Fibroblast of skin of abdomen (primary cell): ENCODE results near the gene ZBTB1.

Experiments used
- DNase-seq: peaks from one replicate; pipeline ENCODE4 v3.0.0-alpha.2; 2013

Gene ZBTB1

DNA sequence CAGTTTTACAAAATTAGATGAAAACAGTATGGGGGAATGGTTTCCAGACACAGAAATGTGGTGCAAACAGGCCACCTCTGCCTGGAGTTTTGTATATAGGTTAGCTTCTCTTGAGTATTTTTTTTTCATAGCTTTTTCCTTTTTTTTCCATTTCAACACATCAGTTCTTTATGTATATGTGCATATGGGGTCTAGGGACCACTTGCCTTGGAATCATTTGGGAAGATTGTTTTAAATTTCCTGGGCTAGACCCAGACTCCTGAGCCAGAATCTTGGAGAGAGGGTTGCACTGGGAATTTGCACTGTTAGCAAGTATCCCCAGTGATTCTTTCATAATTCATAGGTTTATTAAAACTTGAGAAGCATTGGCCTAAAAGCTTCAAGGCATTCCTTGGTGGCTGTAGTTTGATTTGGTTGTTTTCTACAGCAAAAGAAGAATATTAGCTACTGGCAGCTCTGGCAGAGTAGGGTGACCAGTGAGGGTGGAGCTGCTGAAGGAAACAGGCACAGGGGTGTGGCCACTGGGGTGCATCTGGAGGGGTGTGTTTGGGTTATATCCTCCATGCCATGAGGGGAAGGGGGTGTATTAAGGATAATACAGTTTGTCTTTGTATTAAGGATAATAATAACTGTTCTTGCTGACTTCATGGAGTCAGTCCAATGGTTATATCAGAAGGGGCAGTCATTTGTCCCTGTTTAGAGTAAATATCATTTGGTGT is 68.0 kb downstream of the ZBTB1 start:
- DNase-seq = no peak

DNA sequence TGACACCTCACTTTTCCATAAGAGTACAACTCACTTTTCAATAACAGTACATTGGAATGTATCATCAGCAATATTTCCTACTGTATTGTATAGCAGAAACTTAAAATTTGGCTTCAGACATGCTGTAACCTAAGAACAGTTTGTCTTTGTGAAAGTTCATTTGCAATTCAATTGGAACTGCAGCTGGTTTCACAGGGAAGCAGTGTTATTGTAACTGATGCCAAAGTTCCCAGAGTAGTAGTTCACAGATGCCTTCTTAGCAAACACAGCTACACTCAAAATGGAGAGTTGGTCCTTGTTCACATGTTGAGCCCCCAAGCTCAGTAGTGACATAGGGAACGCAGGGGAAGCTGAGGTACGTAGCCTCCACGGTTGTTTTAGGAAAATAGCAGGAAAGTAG is 68.5 kb downstream of the ZBTB1 start:
- no peak for DNase-seq
